Keratinocyte (primary cell): ENCODE results near the gene COL20A1. TPM values are rescaled to one million over a fixed set of nuclear protein-coding genes. Genes with fewer than 3 reads are reported as not detected.

Experiments
- DNase-seq: peaks from one replicate; pipeline ENCODE4 v3.0.0-alpha.2; 2011; ENCODE audit warnings: low read depth, missing footprints, low spot score
- FAIRE-seq: peaks from 2 replicates; lab custom pipeline; 2011; peaks lifted over from hg19 to GRCh38; lab: Jason Lieb, UNC
- H2AFZ ChIP-seq: 2 replicates; pipeline ENCODE4 v1.6.0; 2012; ENCODE audit warnings: low read length, control low read depth, inconsistent platforms; ENCODE audit not compliant: control insufficient read depth
- H3K27ac ChIP-seq: 2 replicates; pipeline ENCODE4 v1.5.1; 2011; ENCODE audit warnings: low read length; ENCODE audit not compliant: control insufficient read depth, insufficient read depth
- H3K27me3 ChIP-seq: 3 replicates; pipeline ENCODE4 v1.6.0; 2011; ENCODE audit warnings: low read length; ENCODE audit not compliant: control insufficient read depth, insufficient read depth; ENCODE audit errors: extremely low read depth
- H3K36me3 ChIP-seq, 2 experiments: 2 replicates in 1 of 2; 3 replicates in 1 of 2; pipeline ENCODE4 v1.5.1; 2011; ENCODE audit warnings: low read length in 2 of 2, mild to moderate bottlenecking in 1 of 2; ENCODE audit not compliant: control insufficient read depth in 2 of 2, insufficient read depth in 2 of 2; ENCODE audit errors: extremely low read depth in 1 of 2
- H3K4me1 ChIP-seq: 3 replicates; pipeline ENCODE4 v1.5.1; 2011; ENCODE audit warnings: low read length; ENCODE audit not compliant: control insufficient read depth, insufficient read depth; ENCODE audit errors: extremely low read depth
- H3K4me2 ChIP-seq: 3 replicates; pipeline ENCODE4 v1.6.0; 2011; ENCODE audit warnings: low read depth, low read length; ENCODE audit not compliant: control insufficient read depth, insufficient read depth; ENCODE audit errors: extremely low read depth
- H3K4me3 ChIP-seq, 3 experiments: fragments of 200-600 bp in 1 of 3; sonication (generic) in 1 of 3; 2 replicates in 2 of 3; 3 replicates in 1 of 3; pipeline ENCODE4 v1.5.1; 2011 to 2016; ENCODE audit warnings: low read length in 3 of 3, mild to moderate bottlenecking in 3 of 3, control low read depth in 2 of 3, inconsistent platforms in 1 of 3, low read depth in 1 of 3, mixed read lengths in 1 of 3, mixed run types in 1 of 3, moderate library complexity in 1 of 3; ENCODE audit not compliant: control insufficient read depth in 2 of 3, insufficient read depth in 2 of 3; ENCODE audit errors: extremely low read depth in 1 of 3
- H3K79me2 ChIP-seq: 2 replicates; pipeline ENCODE4 v1.6.0; 2012; ENCODE audit warnings: low read length; ENCODE audit not compliant: control insufficient read depth, insufficient read depth
- H3K9ac ChIP-seq: 3 replicates; pipeline ENCODE4 v1.6.0; 2011; ENCODE audit warnings: low read length; ENCODE audit not compliant: control insufficient read depth, insufficient read depth; ENCODE audit errors: extremely low read depth
- H3K9me1 ChIP-seq: 3 replicates; pipeline ENCODE4 v1.6.0; 2011; ENCODE audit warnings: low read length; ENCODE audit not compliant: control insufficient read depth, insufficient read depth; ENCODE audit errors: extremely low read depth
- H3K9me3 ChIP-seq: 2 replicates; pipeline ENCODE4 v1.5.1; 2012; ENCODE audit warnings: low read depth, low read length; ENCODE audit not compliant: control insufficient read depth
- H4K20me1 ChIP-seq: 3 replicates; pipeline ENCODE4 v1.6.0; 2011; ENCODE audit warnings: low read length; ENCODE audit not compliant: control insufficient read depth, insufficient read depth; ENCODE audit errors: extremely low read depth
- EZH2 ChIP-seq: IDR thresholded peaks from one replicate; pipeline ENCODE4 v1.6.1; 2012; ENCODE audit warnings: inconsistent platforms, mild to moderate bottlenecking, low read length, moderate library complexity
- dilution Hi-C: fragments of 300-500 bp; cut with MboI; formaldehyde crosslinking; loops from one replicate; pipeline ENCODE4 v1.7.0; 2020; ENCODE audit warnings: low sequenced_read_pairs; ENCODE audit not compliant: extremely low pct_ligation_motif_present
- polyA plus RNA-seq, 5 experiments: library from polyadenylated mRNA; depleted of rRNA in 3 of 5; stranded (reverse) in 3 of 5; stranded (forward) in 1 of 5; unstranded in 1 of 5; fragments of >200 nt; gene quantifications; 1 replicate in 1 of 5; 2 replicates in 3 of 5; 3 replicates in 1 of 5; pipeline versions ENCODE4 v1.2.1 to v1.2.3, GENCODE V29; 2011 to 2012; ENCODE audit warnings: missing spikeins in 2 of 5, low read depth in 1 of 5, low replicate concordance in 1 of 5
- TF ChIP-seq, protein P1 (sequence below), 3 experiments: IDR thresholded peaks in 1 of 3; conservative IDR thresholded peaks in 1 of 3; optimal IDR thresholded peaks in 1 of 3; 2 replicates in 2 of 3; 3 replicates in 1 of 3; pipeline versions ENCODE3 to v1.5.1; 2011; ENCODE audit warnings: low read length in 3 of 3, mild to moderate bottlenecking in 3 of 3, moderate library complexity in 2 of 3, control low read depth in 1 of 3, inconsistent platforms in 1 of 3; ENCODE audit not compliant: insufficient read depth in 2 of 3; ENCODE audit errors: extremely low read depth in 1 of 3

COL20A1 gene
- polyA plus RNA-seq, 1 donor (not counting 4 experiments of a cell fraction or from before 2014, with no cell fraction given), result not detected

DNA sequence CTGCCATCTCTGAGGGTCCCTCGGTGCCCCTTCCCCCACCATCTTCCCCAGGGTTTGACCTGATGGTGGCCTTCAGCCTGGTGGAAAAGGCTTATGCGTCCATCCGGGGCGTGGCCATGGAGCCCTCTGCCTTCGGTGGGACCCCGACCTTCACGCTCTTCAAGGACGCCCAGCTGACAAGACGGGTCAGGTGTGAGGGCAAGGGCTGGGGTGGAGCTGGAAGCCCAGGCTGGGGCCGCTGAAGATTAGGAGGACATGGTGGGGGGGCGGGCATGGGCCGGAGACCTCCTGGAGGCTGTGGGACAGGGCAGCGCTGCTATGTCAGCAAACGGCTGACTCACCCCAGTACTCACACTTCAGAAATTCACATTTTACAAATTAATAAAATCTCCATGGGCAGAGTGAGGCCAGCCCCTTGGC, 23.5 kb downstream of the COL20A1 start:
- dilution Hi-C loops, result no loop called here
- FAIRE-seq (no peak), DNase-seq (no peak)
- Histone ChIP-seq H3K4me2 (no peak overlapping the region), H3K27me3 (peaks cover 8% of the 10 kb centered on the region), H3K9me1 (no peaks in the 10 kb centered on the region), H3K36me3 (no peaks in the 10 kb centered on the region), H2AFZ (no peak overlapping the region), H3K4me3 (no peak overlapping the region), H3K27ac (no peak overlapping the region), H3K79me2 (no peaks in the 10 kb centered on the region), H3K9ac (no peak overlapping the region), H3K9me3 (no peaks in the 10 kb centered on the region), H4K20me1 (no peaks in the 10 kb centered on the region), H3K4me1 (no peaks in the 10 kb centered on the region)
- TF ChIP-seq, protein P1, sequence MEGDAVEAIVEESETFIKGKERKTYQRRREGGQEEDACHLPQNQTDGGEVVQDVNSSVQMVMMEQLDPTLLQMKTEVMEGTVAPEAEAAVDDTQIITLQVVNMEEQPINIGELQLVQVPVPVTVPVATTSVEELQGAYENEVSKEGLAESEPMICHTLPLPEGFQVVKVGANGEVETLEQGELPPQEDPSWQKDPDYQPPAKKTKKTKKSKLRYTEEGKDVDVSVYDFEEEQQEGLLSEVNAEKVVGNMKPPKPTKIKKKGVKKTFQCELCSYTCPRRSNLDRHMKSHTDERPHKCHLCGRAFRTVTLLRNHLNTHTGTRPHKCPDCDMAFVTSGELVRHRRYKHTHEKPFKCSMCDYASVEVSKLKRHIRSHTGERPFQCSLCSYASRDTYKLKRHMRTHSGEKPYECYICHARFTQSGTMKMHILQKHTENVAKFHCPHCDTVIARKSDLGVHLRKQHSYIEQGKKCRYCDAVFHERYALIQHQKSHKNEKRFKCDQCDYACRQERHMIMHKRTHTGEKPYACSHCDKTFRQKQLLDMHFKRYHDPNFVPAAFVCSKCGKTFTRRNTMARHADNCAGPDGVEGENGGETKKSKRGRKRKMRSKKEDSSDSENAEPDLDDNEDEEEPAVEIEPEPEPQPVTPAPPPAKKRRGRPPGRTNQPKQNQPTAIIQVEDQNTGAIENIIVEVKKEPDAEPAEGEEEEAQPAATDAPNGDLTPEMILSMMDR (optimal IDR thresholded peaks at IDR 0.05 in 1 of 3, IDR thresholded peaks at IDR 0.05 in 1 of 3, conservative IDR thresholded peaks at IDR 0.05 in 1 of 3; ENCODE audit: extremely low read depth in 1 of 3, insufficient read depth in 2 of 3, low read length in 3 of 3), result no peak
- TF ChIP-seq EZH2, result no peak

DNA sequence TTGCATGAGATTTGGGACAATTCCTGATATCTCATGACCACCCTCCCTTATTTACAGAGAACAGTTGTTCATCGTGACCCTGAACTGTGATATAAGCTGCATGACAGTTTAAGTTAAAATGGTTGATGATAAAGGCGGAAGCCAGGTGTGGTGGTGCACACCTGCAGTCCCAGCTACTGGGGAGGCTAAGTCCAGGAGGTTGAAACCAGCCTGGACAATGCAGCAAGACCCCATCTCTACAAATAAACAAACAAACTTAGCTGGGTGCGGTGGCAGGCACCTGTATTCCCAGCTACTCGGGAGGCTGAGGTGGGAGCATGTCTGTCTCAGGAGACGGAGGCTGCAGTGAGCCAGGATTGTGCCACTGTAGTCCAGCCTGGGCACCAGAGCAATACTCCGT, 24.1 kb downstream of the COL20A1 start:
- no peaks in the 10 kb centered on the region for H3K36me3 ChIP-seq
- no peak overlapping the region for H2AFZ ChIP-seq
- no peak overlapping the region for H3K9ac ChIP-seq
- H4K20me1 ChIP-seq, result no peaks in the 10 kb centered on the region
- dilution Hi-C loops, result no loop called here
- H3K9me1 ChIP-seq, result no peaks in the 10 kb centered on the region
- TF ChIP-seq EZH2, result no peak
- TF ChIP-seq, protein P1 (optimal IDR thresholded peaks at IDR 0.05 in 1 of 3, IDR thresholded peaks at IDR 0.05 in 1 of 3, conservative IDR thresholded peaks at IDR 0.05 in 1 of 3; ENCODE audit: extremely low read depth in 1 of 3, insufficient read depth in 2 of 3, low read length in 3 of 3), result no peak
- no peak overlapping the region for H3K27ac ChIP-seq
- DNase-seq (no peak), FAIRE-seq (no peak)
- H3K4me3 ChIP-seq, result no peak overlapping the region
- no peaks in the 10 kb centered on the region for H3K79me2 ChIP-seq
- no peaks in the 10 kb centered on the region for H3K9me3 ChIP-seq
- H3K4me1 ChIP-seq, result no peaks in the 10 kb centered on the region
- H3K4me2 ChIP-seq, result no peak overlapping the region
- peaks cover 7% of the 10 kb centered on the region for H3K27me3 ChIP-seq
